Measurements from ENCODE around the gene VPS52.

Gene VPS52

GRCh38 chr6:33299237-33299944 is 27.7 kb upstream of the VPS52 start:
- Histone ChIP-seq H3K9me3 (no peaks in the 10 kb centered on the region), H3K27me3 (no peaks in the 10 kb centered on the region), H3K4me3 (ENCODE audit: low read depth in 1 of 2, low read length in 1 of 2) (peak overlapping the region; percentile 86 to 90), H3K36me3 (peaks cover 73% of the 10 kb centered on the region), H3K27ac (peak overlapping the region; percentile 98), H3K4me1 (ENCODE audit: control insufficient read depth in 1 of 2, insufficient read depth in 1 of 2, low read depth in 1 of 2, low read length in 1 of 2) (peaks cover 33 to 39% of the 10 kb centered on the region in 2 experiments)
- TF ChIP-seq CTCF (IDR thresholded peaks at IDR 0.05), result peak; percentile 88

- H3K4me3 ChIP-seq (ENCODE audit: low read depth in 1 of 2, low read length in 1 of 2), result peak within 1 kb of the TSS; percentile 86 to 90
- TF ChIP-seq CTCF (IDR thresholded peaks at IDR 0.05), result no peak
- no peaks in the 10 kb centered on the region for H3K27me3 ChIP-seq
- peak within 1 kb of the TSS; percentile 98 for H3K27ac ChIP-seq
- peaks cover 33 to 38% of the 10 kb centered on the region in 2 experiments for H3K4me1 ChIP-seq (ENCODE audit: control insufficient read depth in 1 of 2, insufficient read depth in 1 of 2, low read depth in 1 of 2, low read length in 1 of 2)
- H3K36me3 ChIP-seq, result peaks cover 73% of the 10 kb centered on the region
- H3K9me3 ChIP-seq, result no peaks in the 10 kb centered on the region
These were observed 27.1 kb upstream of the VPS52 start, which contains the start of gene RGL2 for GRCh38 chr6:33298773-33299236. TSS of gene RGL2 (minus strand) at chr6:33298942. CDS start at chr6:33298610, 332 bp downstream.

GRCh38 chr6:33297956-33298772 is 26.5 kb upstream of the VPS52 start:
- peaks cover 33 to 38% of the 10 kb centered on the region in 2 experiments for H3K4me1 ChIP-seq (ENCODE audit: control insufficient read depth in 1 of 2, insufficient read depth in 1 of 2, low read depth in 1 of 2, low read length in 1 of 2)
- TF ChIP-seq CTCF (IDR thresholded peaks at IDR 0.05), result peak; percentile 5
- H3K36me3 ChIP-seq, result peaks cover 73% of the 10 kb centered on the region
- no peaks in the 10 kb centered on the region for H3K9me3 ChIP-seq
- H3K4me3 ChIP-seq (ENCODE audit: low read depth in 1 of 2, low read length in 1 of 2), result peak overlapping the region; percentile 86 to 90
- no peaks in the 10 kb centered on the region for H3K27me3 ChIP-seq
- peak overlapping the region; percentile 98 for H3K27ac ChIP-seq

- peak overlapping the region; percentile 98 for H3K27ac ChIP-seq
- H3K36me3 ChIP-seq, result peaks cover 73% of the 10 kb centered on the region
- no peaks in the 10 kb centered on the region for H3K27me3 ChIP-seq
- no peaks in the 10 kb centered on the region for H3K9me3 ChIP-seq
- H3K4me3 ChIP-seq (ENCODE audit: low read depth in 1 of 2, low read length in 1 of 2), result peak overlapping the region; percentile 86 to 90
- H3K4me1 ChIP-seq (ENCODE audit: control insufficient read depth in 1 of 2, insufficient read depth in 1 of 2, low read depth in 1 of 2, low read length in 1 of 2), result peaks cover 33 to 38% of the 10 kb centered on the region in 2 experiments
- TF ChIP-seq CTCF (IDR thresholded peaks at IDR 0.05), result no peak
These were observed 25.8 kb upstream of the VPS52 start for GRCh38 chr6:33297406-33297955.

GRCh38 chr6:33296797-33297405 is 25.2 kb upstream of the VPS52 start:
- H3K4me3 ChIP-seq (ENCODE audit: low read depth in 1 of 2, low read length in 1 of 2), result peak overlapping the region; percentile 86 to 90
- H3K27ac ChIP-seq, result peak overlapping the region; percentile 98
- peaks cover 73% of the 10 kb centered on the region for H3K36me3 ChIP-seq
- no peaks in the 10 kb centered on the region for H3K9me3 ChIP-seq
- no peak for TF ChIP-seq CTCF (IDR thresholded peaks at IDR 0.05)
- no peaks in the 10 kb centered on the region for H3K27me3 ChIP-seq
- peaks cover 33 to 38% of the 10 kb centered on the region in 2 experiments for H3K4me1 ChIP-seq (ENCODE audit: control insufficient read depth in 1 of 2, insufficient read depth in 1 of 2, low read depth in 1 of 2, low read length in 1 of 2)

Measured in neutrophil (primary cell).